GM19025 (cell line): ENCODE measurements around the gene SRPRA.
"Not testable (repeated sequence)": the region's sequence is repeated elsewhere in the genome, so short reads cannot be mapped to it uniquely, and the experiment has no call there.

ENCODE experiments used
- ATAC-seq: cut with Tn5 transposase; IDR thresholded peaks from one replicate; pipeline ENCODE4 v1.9.1; 2021; ENCODE audit warnings: mild to moderate bottlenecking, low read depth, moderate library complexity; ENCODE audit not compliant: unreplicated experiment

SRPRA gene

GRCh38 chr11:126288237-126288636 is 19.5 kb upstream of the SRPRA start:
- no peak for ATAC-seq

GRCh38 chr11:126284829-126285228 is 16.1 kb upstream of the SRPRA start:
- ATAC-seq: peak; percentile 42

- ATAC-seq: peak; percentile 62
These were observed 14.3 kb upstream of the SRPRA start, which contains the start of gene TIRAP for GRCh38 chr11:126282736-126283591. TIRAP (plus strand) TSS chr11:126283093; CDS start chr11:126290895, 7,802 bp downstream.

- ATAC-seq: no peak
These were observed 13.7 kb upstream of the SRPRA start for GRCh38 chr11:126282361-126282735.

GRCh38 chr11:126281666-126282175 is 13.0 kb upstream of the SRPRA start:
- no peak for ATAC-seq

GRCh38 chr11:126281245-126281644 is 12.6 kb upstream of the SRPRA start:
- no peak for ATAC-seq

GRCh38 chr11:126280595-126280994 is 11.9 kb upstream of the SRPRA start:
- ATAC-seq: no peak

- ATAC-seq: no peak
These were observed 10.5 kb upstream of the SRPRA start for GRCh38 chr11:126279191-126279590.

- ATAC-seq: no peak
These were observed 9.1 kb upstream of the SRPRA start for GRCh38 chr11:126277780-126278179.

GRCh38 chr11:126277322-126277721 is 8.6 kb upstream of the SRPRA start:
- no peak for ATAC-seq

- ATAC-seq: no peak
These were observed 361 bp downstream of the SRPRA start for GRCh38 chr11:126268361-126268707.

- ATAC-seq: no peak
These were observed 1.0 kb downstream of the SRPRA start for GRCh38 chr11:126267650-126268049.

- ATAC-seq: no peak
These were observed 2.9 kb downstream of the SRPRA start for GRCh38 chr11:126265811-126266210.

GRCh38 chr11:126263489-126263888 is 5.2 kb downstream of the SRPRA start:
- ATAC-seq: no peak

GRCh38 chr11:126262216-126262615 is 6.5 kb downstream of the SRPRA start:
- ATAC-seq: no peak

GRCh38 chr11:126257764-126258163 is 10.9 kb downstream of the SRPRA start:
- ATAC-seq: no peak

GRCh38 chr11:126257144-126257543 is 11.6 kb downstream of the SRPRA start:
- ATAC-seq: no peak

- no peak for ATAC-seq
These were observed 12.5 kb downstream of the SRPRA start for GRCh38 chr11:126256216-126256615.

GRCh38 chr11:126255507-126255906 is 13.2 kb downstream of the SRPRA start:
- not testable (repeated sequence) for ATAC-seq

- no peak for ATAC-seq
These were observed 13.9 kb downstream of the SRPRA start for GRCh38 chr11:126254819-126255218.

- ATAC-seq: no peak
These were observed 15.4 kb downstream of the SRPRA start for GRCh38 chr11:126253265-126253664.

GRCh38 chr11:126246636-126247035 is 22.1 kb downstream of the SRPRA start:
- no peak for ATAC-seq
